Cortex of kidney (tissue), 1 donor: ENCODE results near the gene ZNF169.
"Not testable (repeated sequence)": the region's sequence is repeated elsewhere in the genome, so short reads cannot be mapped to it uniquely, and the experiment has no call there.

Experiments used
- DNase-seq: peaks from one replicate; lab custom pipeline; 2025; lab: John Stamatoyannopoulos, UW

Gene ZNF169

GRCh38 chr9:94259077-94259862, at the start of gene ZNF169:
TSS of gene ZNF169 (plus strand) at chr9:94259298. CDS start at chr9:94278813, 19,515 bp downstream.
- no peak for DNase-seq

GRCh38 chr9:94210616-94211603, 48.2 kb upstream of the ZNF169 start:
- no peak for DNase-seq

- no peak for DNase-seq
Observed at GRCh38 chr9:94212091-94212490, 47.0 kb upstream of the ZNF169 start.

GRCh38 chr9:94212531-94212930, 46.6 kb upstream of the ZNF169 start:
- DNase-seq = no peak

- no peak for DNase-seq
Observed at GRCh38 chr9:94213511-94214124, 45.5 kb upstream of the ZNF169 start.

- DNase-seq = no peak
Observed at GRCh38 chr9:94222870-94223269, 36.2 kb upstream of the ZNF169 start.

- not testable (repeated sequence) for DNase-seq
Observed at GRCh38 chr9:94225413-94225812, 33.7 kb upstream of the ZNF169 start.

- no peak for DNase-seq
Observed at GRCh38 chr9:94228616-94229015, 30.5 kb upstream of the ZNF169 start.

- DNase-seq = no peak
Observed at GRCh38 chr9:94232428-94232827, 26.7 kb upstream of the ZNF169 start.

- DNase-seq = not testable (repeated sequence)
Observed at GRCh38 chr9:94241098-94241497, 18.0 kb upstream of the ZNF169 start.

GRCh38 chr9:94245651-94246050, 13.4 kb upstream of the ZNF169 start:
- DNase-seq = no peak

GRCh38 chr9:94250456-94250855, 8.6 kb upstream of the ZNF169 start:
- no peak for DNase-seq

GRCh38 chr9:94256007-94256406, 3.1 kb upstream of the ZNF169 start:
- DNase-seq = no peak

GRCh38 chr9:94265626-94266402, 6.7 kb downstream of the ZNF169 start:
- DNase-seq = not testable (repeated sequence)

- no peak for DNase-seq
Observed at GRCh38 chr9:94269264-94269663, 10.2 kb downstream of the ZNF169 start.

GRCh38 chr9:94270009-94270408, 10.9 kb downstream of the ZNF169 start:
- no peak for DNase-seq

- not testable (repeated sequence) for DNase-seq
Observed at GRCh38 chr9:94277029-94277428, 17.9 kb downstream of the ZNF169 start.

GRCh38 chr9:94277885-94278536, 18.9 kb downstream of the ZNF169 start:
- no peak for DNase-seq

GRCh38 chr9:94280409-94280989, 21.4 kb downstream of the ZNF169 start:
- DNase-seq = no peak

GRCh38 chr9:94281101-94281500, 22.0 kb downstream of the ZNF169 start:
- no peak for DNase-seq

GRCh38 chr9:94286116-94286515, 27.0 kb downstream of the ZNF169 start:
- DNase-seq = no peak
